ENCODE measurements around the gene LDB1. TPM values are rescaled to one million over a fixed set of nuclear protein-coding genes. Genes with fewer than 3 reads are reported as not detected.

The LDB1 gene
- total and polyA plus RNA-seq, 12 donors: 21.9 to 63.8 (median 53.3) TPM

DNA sequence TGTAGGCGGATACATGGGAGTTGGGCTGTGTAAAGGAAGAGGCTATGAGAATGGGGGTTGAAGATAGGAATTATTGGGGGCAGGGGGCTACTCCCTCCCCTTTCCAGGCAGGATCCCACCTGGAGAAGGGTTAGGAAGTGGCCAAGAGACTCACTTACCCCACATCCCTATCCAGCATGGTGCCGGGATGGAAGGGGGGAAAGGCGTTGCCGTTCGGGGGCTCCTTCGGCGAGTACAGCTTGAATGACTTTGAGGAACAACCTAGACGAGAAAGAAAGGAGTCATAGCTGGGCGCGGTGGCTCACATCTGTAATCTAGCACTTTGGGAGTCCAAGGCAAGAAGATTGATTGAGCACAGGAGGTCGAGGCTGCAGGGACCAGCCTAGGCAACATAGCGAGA lies 8.9 kb downstream of the LDB1 start:
- Histone ChIP-seq H3K36me3 (peaks cover 6 to 56% (median 46%) of the 10 kb centered on the region in 9 donors), H3K27me3 (no peaks in the 10 kb centered on the region), H3K4me1 (peaks cover 12 to 46% (median 38%) of the 10 kb centered on the region in 9 donors), H3K4me3 (no peak overlapping the region), H3K27ac (no peak overlapping the region), H3K9me3 (no peaks in the 10 kb centered on the region)
- TF ChIP-seq, protein P1, sequence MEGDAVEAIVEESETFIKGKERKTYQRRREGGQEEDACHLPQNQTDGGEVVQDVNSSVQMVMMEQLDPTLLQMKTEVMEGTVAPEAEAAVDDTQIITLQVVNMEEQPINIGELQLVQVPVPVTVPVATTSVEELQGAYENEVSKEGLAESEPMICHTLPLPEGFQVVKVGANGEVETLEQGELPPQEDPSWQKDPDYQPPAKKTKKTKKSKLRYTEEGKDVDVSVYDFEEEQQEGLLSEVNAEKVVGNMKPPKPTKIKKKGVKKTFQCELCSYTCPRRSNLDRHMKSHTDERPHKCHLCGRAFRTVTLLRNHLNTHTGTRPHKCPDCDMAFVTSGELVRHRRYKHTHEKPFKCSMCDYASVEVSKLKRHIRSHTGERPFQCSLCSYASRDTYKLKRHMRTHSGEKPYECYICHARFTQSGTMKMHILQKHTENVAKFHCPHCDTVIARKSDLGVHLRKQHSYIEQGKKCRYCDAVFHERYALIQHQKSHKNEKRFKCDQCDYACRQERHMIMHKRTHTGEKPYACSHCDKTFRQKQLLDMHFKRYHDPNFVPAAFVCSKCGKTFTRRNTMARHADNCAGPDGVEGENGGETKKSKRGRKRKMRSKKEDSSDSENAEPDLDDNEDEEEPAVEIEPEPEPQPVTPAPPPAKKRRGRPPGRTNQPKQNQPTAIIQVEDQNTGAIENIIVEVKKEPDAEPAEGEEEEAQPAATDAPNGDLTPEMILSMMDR (IDR thresholded peaks at IDR 0.05): no peak
- no peak for DNase-seq
- intact Hi-C loops (cut with DNase I): loop anchor here in 2 of 10 donors (5.0 kb wide), 2 partner anchors 39 to 44 kb away; partner anchors contain the start of gene HPS6 (in 1 of the 2)
- WGBS, 2 donors: 94% methylated on average over 12 of the region's 12 CpGs
- ATAC-seq: no peak

DNA sequence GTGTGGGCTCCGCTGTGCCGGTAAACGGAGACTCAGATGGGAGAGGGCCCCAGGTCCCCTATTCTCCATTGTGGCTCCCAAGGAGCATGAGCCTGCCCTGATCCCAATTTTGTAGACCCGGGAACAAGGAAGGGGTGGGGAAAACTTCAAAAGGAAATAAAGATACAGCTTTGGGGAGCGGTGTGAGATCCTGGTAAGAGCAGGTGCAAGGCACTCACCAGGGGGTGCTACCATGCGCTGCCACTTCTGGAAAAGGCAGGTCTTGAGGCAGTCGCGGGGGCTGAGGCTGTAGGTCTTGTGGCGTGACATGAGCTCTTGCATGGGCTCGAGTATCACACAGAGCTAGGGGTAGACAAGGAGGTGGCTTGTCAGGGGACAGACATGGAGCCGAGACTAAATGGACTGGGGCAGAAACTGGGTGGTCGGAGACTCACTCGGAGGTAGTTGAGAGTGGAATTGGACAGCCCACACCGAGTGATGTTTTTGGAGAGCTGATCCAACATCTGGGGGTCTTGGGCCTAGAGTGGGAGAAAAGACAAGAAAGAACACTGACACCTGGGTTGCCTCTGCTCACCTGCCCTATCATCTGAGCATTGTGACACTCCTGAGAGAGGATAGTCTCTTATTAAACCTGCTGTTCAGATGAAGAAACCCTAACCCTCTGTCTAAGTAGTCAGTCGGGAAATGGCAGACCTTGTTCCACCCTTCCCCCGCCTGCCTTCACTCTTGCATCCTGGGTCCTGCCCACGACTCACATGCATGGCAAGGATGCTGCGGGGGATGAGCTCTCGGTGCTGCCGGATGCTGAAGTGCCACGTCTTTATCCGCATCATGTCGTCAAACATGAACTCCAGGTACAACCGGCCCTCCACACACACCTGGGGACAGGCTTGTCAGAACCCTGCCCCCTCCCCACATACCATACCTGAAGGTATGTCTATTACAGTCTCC lies 10.7 kb downstream of the LDB1 start:
- Histone ChIP-seq H3K36me3 (peaks cover 6 to 65% (median 46%) of the 10 kb centered on the region in 9 donors), H3K27ac (no peak overlapping the region), H3K4me1 (peaks cover 12 to 30% (median 23%) of the 10 kb centered on the region in 9 donors), H3K4me3 (no peak overlapping the region), H3K27me3 (no peaks in the 10 kb centered on the region), H3K9me3 (no peaks in the 10 kb centered on the region)
- 87% methylated on average over 24 of the region's 24 CpGs for WGBS, 2 donors
- TF ChIP-seq, protein P1 (IDR thresholded peaks at IDR 0.05): no peak
- no peak for DNase-seq
- ATAC-seq: no peak
- intact Hi-C loops (cut with DNase I): loop anchor here in 3 of 10 donors (5.0 kb wide), 2 partner anchors 37 to 42 kb away; partner anchors contain the start of gene HPS6 (in 1 of the 3)

DNA sequence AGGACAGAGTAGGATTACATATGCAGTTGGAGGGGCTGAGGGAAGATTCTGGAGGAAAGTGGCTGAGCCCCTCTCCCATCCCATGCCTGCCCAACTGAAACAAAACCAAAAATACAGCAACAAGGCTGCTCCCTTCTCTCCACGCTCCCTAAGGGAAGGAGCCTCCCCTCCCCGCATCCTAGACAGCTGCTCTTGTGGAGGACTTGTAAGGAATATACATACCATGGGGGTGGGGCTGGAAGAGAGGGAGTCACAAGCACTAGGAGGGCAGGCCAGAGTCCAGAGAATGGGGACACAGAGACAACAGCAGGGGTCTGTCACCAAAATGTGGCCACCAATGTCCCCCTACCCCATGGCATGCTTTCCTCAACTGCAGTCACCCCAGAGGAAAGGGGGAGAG lies 13.2 kb downstream of the LDB1 start:
- intact Hi-C loops (cut with DNase I): loop anchor here in 1 of 10 donors (5.0 kb wide), 1 partner anchor 35 kb away; no protein-coding TSS in a partner anchor
- ATAC-seq (no peak), DNase-seq (no peak)
- Histone ChIP-seq H3K27me3 (no peaks in the 10 kb centered on the region), H3K27ac (no peak overlapping the region), H3K4me1 (peaks cover 0 to 6% (median 0%) of the 10 kb centered on the region in 9 donors), H3K9me3 (no peaks in the 10 kb centered on the region), H3K36me3 (peaks cover 6 to 71% (median 46%) of the 10 kb centered on the region in 9 donors), H3K4me3 (no peak overlapping the region)
- TF ChIP-seq, protein P1 (IDR thresholded peaks at IDR 0.05): no peak
- WGBS, 2 donors: 87 to 89% methylated on average over 2 of the region's 2 CpGs

GRCh38 chr10:102102421-102102820 lies 17.7 kb downstream of the LDB1 start:
- 76 to 93% methylated on average over 1 of the region's 1 CpG for WGBS, 2 donors

More at GRCh38 chr10:102102421-102102820, 17.7 kb downstream of the LDB1 start:
- H3K9me3 ChIP-seq: no peaks in the 10 kb centered on the region
- DNase-seq (no peak), ATAC-seq (no peak)
- TF ChIP-seq, protein P1 (IDR thresholded peaks at IDR 0.05): no peak
- no peaks in the 10 kb centered on the region for H3K27me3 ChIP-seq
- intact Hi-C loops (cut with DNase I): no loop called here
- H3K4me1 ChIP-seq: no peaks in the 10 kb centered on the region
- H3K27ac ChIP-seq: no peak overlapping the region
- H3K36me3 ChIP-seq: peaks cover 0 to 40% (median 9%) of the 10 kb centered on the region in 9 donors
- no peak overlapping the region for H3K4me3 ChIP-seq
